Aorta (tissue), 4 donors: ENCODE results near the gene EPB41. TPM values are rescaled to one million over a fixed set of nuclear protein-coding genes. Genes with fewer than 3 reads are reported as not detected.

Source experiments
- polyA plus RNA-seq, 2 donors: library from polyadenylated mRNA; stranded (reverse); fragments of 200-250 nt; gene quantifications; one replicate each; pipeline ENCODE4 v1.2.3, GENCODE V29; 2013
- total RNA-seq, 2 donors: library from RNA; stranded (reverse); fragmentation: NEBNext Ultra II Directional; extraction: Animal tissue kit (Norgen Biotek cat#: 25700); gene quantifications; one replicate each; pipeline ENCODE4 v1.2.1, GENCODE V29; 2021
- donor health status: healthy with polysubstance abuse.
- donor health status: Bipolar disorder and iron deficiency.
- donor health status: DM: no; HTN: no; CAD: no.
- donor health status: DM: yes; HTN: yes; CAD: no.

EPB41 gene
- total and polyA plus RNA-seq, 4 donors: 3.4 to 35.2 (median 14.6) TPM

Other genes starting within 250 kb of the EPB41 start
- 10 to 100 TPM; 11.1 to 11.9 TPM for gene GMEB1, start 245.8 kb upstream of the EPB41 start, total RNA-seq
- gene GMEB1, start 245.8 kb upstream of the EPB41 start, polyA plus RNA-seq: 1 to 10 TPM; 4.1 to 4.2 TPM
- 10 to 100 TPM; 40.1 to 46.5 TPM for gene YTHDF2, start 177.6 kb upstream of the EPB41 start, total RNA-seq
- gene YTHDF2, start 177.6 kb upstream of the EPB41 start, polyA plus RNA-seq: 10 to 100 TPM; 17.2 to 22.4 TPM
- gene OPRD1, start 102.4 kb upstream of the EPB41 start, total RNA-seq: not detected
- not detected for gene OPRD1, start 102.4 kb upstream of the EPB41 start, polyA plus RNA-seq
- 10 to 100 TPM; 18.2 to 18.9 TPM for gene TMEM200B, start 209.3 kb downstream of the EPB41 start, total RNA-seq
- 10 to 100 TPM in 1 of 2 donors, 1 to 10 TPM in 1; 5.4 to 13.0 TPM for gene TMEM200B, start 209.3 kb downstream of the EPB41 start, polyA plus RNA-seq